Hematopoietic multipotent progenitor cell treated with erythropoietin and hydrocortisone succinate and interleukin-3 and kit ligand, for 8 days (in vitro differentiated cells): ENCODE measurements around the gene ZNF682.
"Not testable (repeated sequence)": the region's sequence is repeated elsewhere in the genome, so short reads cannot be mapped to it uniquely, and the experiment has no call there.

Experiments
- DNase-seq: peaks from one replicate; pipeline ENCODE4 v3.0.0-alpha.2; 2015

Gene ZNF682

DNA sequence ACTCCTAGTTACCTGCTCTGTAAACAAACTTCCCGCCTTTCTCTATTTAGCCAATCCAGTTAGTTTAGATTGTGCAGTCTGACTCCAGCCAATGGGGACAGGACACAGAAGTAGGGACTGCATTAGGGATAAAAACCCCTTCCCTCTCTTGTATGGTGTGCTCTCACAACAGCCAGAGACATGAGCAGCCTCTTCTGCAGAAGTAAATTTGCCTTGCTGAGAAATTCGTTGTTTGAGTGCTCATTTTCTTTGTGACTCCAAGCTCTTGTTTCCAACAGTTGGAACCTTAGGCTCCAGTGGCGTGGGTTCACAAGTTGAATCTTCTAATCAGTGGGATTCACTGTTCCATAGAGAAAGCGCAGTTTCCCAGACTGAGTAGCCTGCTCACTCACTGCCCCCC, 72.4 kb downstream of the ZNF682 start:
- DNase-seq: no peak

DNA sequence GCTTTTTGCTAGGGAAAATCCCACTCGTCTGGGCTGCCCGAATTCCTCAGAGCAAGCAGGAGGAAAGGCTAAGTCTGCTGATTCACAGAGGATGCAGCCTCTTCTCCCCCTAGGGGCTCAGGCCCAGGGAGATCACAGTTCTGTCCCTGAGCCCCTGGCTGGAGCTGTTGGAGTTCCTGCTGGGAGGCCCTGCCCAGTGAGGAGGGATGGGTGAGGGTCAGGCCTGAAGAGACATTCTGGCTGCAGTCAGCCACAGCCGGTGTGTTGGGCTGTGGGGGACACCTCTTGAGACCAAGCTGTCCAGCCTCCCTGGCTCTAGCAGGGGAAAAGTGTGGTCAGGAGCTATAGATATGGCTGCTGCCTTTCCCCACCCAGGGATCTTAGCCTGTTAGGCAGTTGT, 73.2 kb downstream of the ZNF682 start:
- not testable (repeated sequence) for DNase-seq

GRCh38 chr19:19964416-19964815, 74.9 kb downstream of the ZNF682 start:
- DNase-seq: no peak

DNA sequence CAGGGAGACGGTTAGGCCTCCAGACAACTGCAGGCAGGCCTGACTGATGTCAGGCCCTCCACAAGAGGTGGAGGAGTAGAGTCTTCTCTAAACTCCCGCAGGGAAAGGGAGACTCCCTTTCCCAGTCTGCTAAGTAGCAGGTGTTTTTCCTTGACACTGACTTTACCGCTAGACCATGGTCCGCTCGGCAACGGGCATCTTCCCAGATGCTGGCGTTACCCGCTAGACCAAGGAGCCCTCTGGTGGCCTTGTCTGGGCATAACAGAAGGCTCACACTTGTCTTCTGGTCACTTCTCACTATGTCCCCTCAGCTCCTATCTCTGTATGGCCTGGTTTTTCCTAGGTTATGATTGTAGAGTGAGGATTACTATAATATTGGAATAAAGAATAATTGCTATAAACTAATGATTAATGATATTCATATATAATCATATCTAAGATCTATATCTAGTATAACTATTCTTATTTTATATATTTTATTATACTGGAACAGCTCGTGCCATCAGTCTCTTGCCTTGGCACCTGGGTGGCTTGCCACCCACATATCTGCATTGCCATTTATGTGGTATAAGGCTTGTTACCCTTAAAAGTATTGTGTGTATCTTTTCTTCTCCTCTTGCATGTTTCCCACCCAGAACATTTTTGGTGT, 80.0 kb downstream of the ZNF682 start:
- peak; percentile 38 for DNase-seq

- DNase-seq: not testable (repeated sequence)
These were observed 81.5 kb downstream of the ZNF682 start for GRCh38 chr19:19957766-19958165.

DNA sequence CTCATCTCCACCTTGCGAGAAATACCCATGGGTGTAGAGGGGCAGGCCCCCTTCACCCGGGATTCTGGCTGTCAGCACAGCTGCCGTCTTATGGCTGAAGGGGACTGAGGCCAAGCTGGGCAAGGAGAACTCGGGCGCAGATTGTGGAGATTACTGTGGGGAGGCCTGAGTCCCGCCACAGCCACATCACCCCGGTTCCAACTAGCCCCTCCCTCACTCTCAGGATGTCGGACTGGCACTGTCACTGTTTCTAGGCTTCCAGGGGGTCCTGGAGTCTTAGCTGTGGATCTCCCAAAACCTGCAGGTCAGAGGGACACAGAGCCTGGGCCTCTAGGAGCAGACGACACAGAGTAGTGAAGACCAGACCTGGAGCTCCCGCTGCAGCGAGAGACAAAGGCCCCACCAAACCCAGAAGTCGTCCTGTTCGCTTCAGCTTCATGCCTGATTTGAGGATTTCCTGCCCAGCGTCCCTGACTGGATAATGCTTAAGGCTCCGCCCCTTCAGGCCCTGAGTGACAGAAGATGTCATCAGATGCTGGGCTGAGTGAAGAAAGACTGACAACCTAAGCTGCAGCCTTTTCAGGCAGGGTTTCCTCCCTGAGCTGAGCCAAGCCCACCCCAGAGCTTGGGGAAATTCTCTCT, 82.8 kb downstream of the ZNF682 start:
- no peak for DNase-seq

GRCh38 chr19:19955208-19955607, 84.1 kb downstream of the ZNF682 start:
- no peak for DNase-seq
